OCI-LY7 (cell line): ENCODE data around the gene MEIS2. TPM values are rescaled to one million over a fixed set of nuclear protein-coding genes. Genes with fewer than 3 reads are reported as not detected.

Experiments used
- BruUV-seq: library from RNA; stranded (reverse); fragments of 400-500 nt; replicated peaks from 2 replicates; lab custom pipeline; 2021; lab: Mats Ljungman, UMichigan
- CTCF ChIA-PET: fragments of 300-600 bp; sonication (Branson Sonifier 250); formaldehyde crosslinking; loops from one replicate; lab custom pipeline; 2022; ENCODE audit warnings: antibody characterized with exemption; ENCODE audit not compliant: unreplicated experiment; lab: Charles Lee
- POLR2A ChIA-PET: fragments of 300-600 bp; sonication (Branson Sonifier 250); formaldehyde crosslinking; loops from one replicate; lab custom pipeline; 2022; ENCODE audit warnings: antibody characterized with exemption; lab: Charles Lee
- DNase-seq: peaks from one replicate; pipeline ENCODE4 v3.0.0-alpha.2; 2015; ENCODE audit warnings: low spot score
- H2AFZ ChIP-seq: fragments of 200-600 bp; sonication (generic), shearing (Covaris generic); 2 replicates; pipeline ENCODE4 v1.6.1; 2014; ENCODE audit warnings: mild to moderate bottlenecking, antibody characterized with exemption, low read length, moderate library complexity
- H3K27ac ChIP-seq: fragments of 200-600 bp; sonication (generic); 2 replicates; pipeline ENCODE4 v1.5.1; 2014; ENCODE audit warnings: mixed run types, low read depth, mild to moderate bottlenecking, moderate library complexity, low read length, inconsistent platforms; ENCODE audit not compliant: poor library complexity, severe bottlenecking
- H3K36me3 ChIP-seq: fragments of 200-600 bp; sonication (generic); 2 replicates; pipeline ENCODE4 v1.6.1; 2014; ENCODE audit warnings: mild to moderate bottlenecking, antibody characterized with exemption, low read length, moderate library complexity, mixed read lengths; ENCODE audit not compliant: insufficient read depth
- H3K4me1 ChIP-seq: fragments of 200-600 bp; sonication (generic); 2 replicates; pipeline ENCODE4 v1.5.1; 2014; ENCODE audit warnings: mild to moderate bottlenecking, low read length; ENCODE audit not compliant: insufficient read depth, poor library complexity, severe bottlenecking
- H3K4me2 ChIP-seq: fragments of 200-600 bp; sonication (generic); 2 replicates; pipeline ENCODE4 v1.6.1; 2014; ENCODE audit warnings: mild to moderate bottlenecking, low read length
- H3K4me3 ChIP-seq: fragments of 200-600 bp; sonication (generic); 2 replicates; pipeline ENCODE4 v1.5.1; 2014; ENCODE audit warnings: mild to moderate bottlenecking, low read depth, low read length; ENCODE audit not compliant: poor library complexity, severe bottlenecking
- H3K79me2 ChIP-seq: fragments of 200-600 bp; sonication (generic); 2 replicates; pipeline ENCODE4 v1.6.1; 2016; ENCODE audit warnings: low read depth, mild to moderate bottlenecking, low read length, moderate library complexity, mixed read lengths; ENCODE audit not compliant: insufficient read depth
- H3K9me2 ChIP-seq: fragments of 200-600 bp; sonication (generic); 2 replicates; pipeline ENCODE4 v1.6.1; 2016; ENCODE audit warnings: mild to moderate bottlenecking, low read length, mixed read lengths; ENCODE audit not compliant: insufficient read depth
- H3K9me3 ChIP-seq: fragments of 200-600 bp; sonication (generic); 2 replicates; pipeline ENCODE4 v1.6.1; 2014; ENCODE audit warnings: mild to moderate bottlenecking, mixed run types, low read length, mixed read lengths
- H4K20me1 ChIP-seq: fragments of 200-600 bp; sonication (generic); 2 replicates; pipeline ENCODE4 v1.6.1; 2014; ENCODE audit warnings: mild to moderate bottlenecking, antibody characterized with exemption, low read length, moderate library complexity, mixed read lengths; ENCODE audit not compliant: insufficient read depth
- EZH2phosphoT487 ChIP-seq: fragments of 200-600 bp; sonication (generic); IDR thresholded peaks from 2 replicates; pipeline ENCODE4 v1.6.1; 2018; ENCODE audit warnings: low read depth, borderline replicate concordance, mild to moderate bottlenecking, mixed run types, antibody characterized with exemption, low read length, moderate library complexity, mixed read lengths
- intact Hi-C: fragments of 100-400 bp; cut with micrococcal nuclease; formaldehyde crosslinking; loops from one replicate; pipeline ENCODE4 v1.10.0; 2022; ENCODE audit not compliant: unreplicated experiment
- total RNA-seq, 2 experiments: library from RNA; depleted of rRNA in 1 of 2; stranded (reverse); fragments of >200 nt in 1 of 2; shearing (Covaris generic) in 1 of 2; gene quantifications; 2 replicates each; pipeline ENCODE4 v1.2.3, GENCODE V29; 2014 to 2022
- TF ChIP-seq, protein P1 (sequence below): fragments of 200-600 bp; sonication (generic); conservative IDR thresholded peaks from 2 replicates; pipeline ENCODE4 v1.5.1; 2014; ENCODE audit warnings: mild to moderate bottlenecking, antibody characterized with exemption, low read length, moderate library complexity, mixed read lengths

MEIS2 gene
- total RNA-seq, 2 experiments from 2014 or later = 31.0 to 35.8 TPM

DNA sequence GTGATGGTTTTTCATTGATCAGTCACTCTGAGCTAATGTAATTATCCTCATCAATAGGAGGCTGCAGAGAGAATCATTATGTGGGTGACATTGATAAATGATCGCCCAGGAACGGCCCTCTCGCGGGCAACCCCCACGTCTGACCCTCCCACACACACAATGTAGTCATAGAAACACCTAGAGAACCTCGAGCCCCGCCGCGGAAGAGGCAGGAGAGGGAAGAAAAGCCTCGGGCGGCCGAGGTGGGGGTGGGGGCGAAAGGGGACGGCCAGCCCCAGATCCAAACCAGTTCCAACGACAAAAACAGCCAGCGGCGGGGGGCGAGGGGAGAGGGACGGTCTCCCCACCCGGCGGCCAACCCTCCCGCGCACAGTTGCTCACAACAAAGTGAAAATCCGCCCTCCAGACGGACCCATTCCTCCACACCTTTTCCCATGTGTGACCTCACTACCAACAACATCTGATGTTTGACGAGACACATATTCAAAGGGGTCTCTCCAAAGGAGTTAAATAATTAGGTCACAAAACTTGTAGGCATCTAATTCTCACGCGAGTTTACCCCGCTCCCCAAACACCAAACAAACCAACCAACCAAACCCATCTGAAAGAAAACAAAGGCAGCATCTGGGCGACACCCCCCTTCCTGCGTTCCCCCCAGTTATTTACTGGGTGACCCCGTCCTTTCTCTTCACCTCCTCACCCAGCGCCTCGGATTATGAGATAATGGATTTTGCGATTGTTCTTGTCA, 213.0 kb downstream of the MEIS2 start:
- Histone ChIP-seq H3K27ac (no peak overlapping the region), H4K20me1 (no peaks in the 10 kb centered on the region), H3K4me1 (no peaks in the 10 kb centered on the region), H3K9me3 (no peaks in the 10 kb centered on the region), H3K4me2 (no peak overlapping the region), H3K9me2 (no peaks in the 10 kb centered on the region), H3K79me2 (no peaks in the 10 kb centered on the region), H3K36me3 (0 out of 2 replicates have a peak, but pooled peaks cover 3% of the 10 kb centered on the region), H2AFZ (no peak overlapping the region), H3K4me3 (no peak overlapping the region)
- no TSS peak for BruUV-seq
- intact Hi-C loops = no loop called here
- POLR2A ChIA-PET = no interaction called here
- CTCF ChIA-PET = no interaction called here
- no peak for DNase-seq
- no peak for TF ChIP-seq EZH2phosphoT487
- TF ChIP-seq, protein P1, sequence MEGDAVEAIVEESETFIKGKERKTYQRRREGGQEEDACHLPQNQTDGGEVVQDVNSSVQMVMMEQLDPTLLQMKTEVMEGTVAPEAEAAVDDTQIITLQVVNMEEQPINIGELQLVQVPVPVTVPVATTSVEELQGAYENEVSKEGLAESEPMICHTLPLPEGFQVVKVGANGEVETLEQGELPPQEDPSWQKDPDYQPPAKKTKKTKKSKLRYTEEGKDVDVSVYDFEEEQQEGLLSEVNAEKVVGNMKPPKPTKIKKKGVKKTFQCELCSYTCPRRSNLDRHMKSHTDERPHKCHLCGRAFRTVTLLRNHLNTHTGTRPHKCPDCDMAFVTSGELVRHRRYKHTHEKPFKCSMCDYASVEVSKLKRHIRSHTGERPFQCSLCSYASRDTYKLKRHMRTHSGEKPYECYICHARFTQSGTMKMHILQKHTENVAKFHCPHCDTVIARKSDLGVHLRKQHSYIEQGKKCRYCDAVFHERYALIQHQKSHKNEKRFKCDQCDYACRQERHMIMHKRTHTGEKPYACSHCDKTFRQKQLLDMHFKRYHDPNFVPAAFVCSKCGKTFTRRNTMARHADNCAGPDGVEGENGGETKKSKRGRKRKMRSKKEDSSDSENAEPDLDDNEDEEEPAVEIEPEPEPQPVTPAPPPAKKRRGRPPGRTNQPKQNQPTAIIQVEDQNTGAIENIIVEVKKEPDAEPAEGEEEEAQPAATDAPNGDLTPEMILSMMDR = no peak

DNA sequence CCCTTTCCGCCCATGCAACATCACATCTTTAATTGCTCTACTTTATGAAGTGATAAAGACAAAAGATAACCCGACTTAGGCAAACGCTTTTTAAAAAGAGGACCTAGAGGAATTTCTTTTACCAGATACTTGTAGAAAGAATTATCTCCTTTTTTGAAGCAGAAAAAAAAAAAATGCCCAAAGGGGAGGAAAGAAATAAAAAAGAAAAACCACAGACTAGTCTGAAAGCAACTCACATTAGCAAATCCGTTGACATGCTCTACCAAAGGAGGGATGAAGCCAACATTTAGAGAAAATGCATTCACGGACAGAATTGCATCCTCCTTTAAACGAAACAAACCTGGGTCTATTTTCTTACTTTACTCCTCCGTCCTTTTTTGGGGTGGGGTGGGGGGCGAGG, 213.6 kb downstream of the MEIS2 start:
- H3K4me3 ChIP-seq = no peak overlapping the region
- H3K36me3 ChIP-seq = no peaks in the 10 kb centered on the region
- H3K9me3 ChIP-seq = no peaks in the 10 kb centered on the region
- DNase-seq = no peak
- H2AFZ ChIP-seq = no peak overlapping the region
- no peak overlapping the region for H3K27ac ChIP-seq
- TF ChIP-seq, protein P1 = no peak
- no peak for TF ChIP-seq EZH2phosphoT487
- POLR2A ChIA-PET = no interaction called here
- no peaks in the 10 kb centered on the region for H3K4me1 ChIP-seq
- no peaks in the 10 kb centered on the region for H3K79me2 ChIP-seq
- intact Hi-C loops = no loop called here
- no peaks in the 10 kb centered on the region for H4K20me1 ChIP-seq
- no TSS peak for BruUV-seq
- no peaks in the 10 kb centered on the region for H3K9me2 ChIP-seq
- no peak overlapping the region for H3K4me2 ChIP-seq
- CTCF ChIA-PET = no interaction called here

DNA sequence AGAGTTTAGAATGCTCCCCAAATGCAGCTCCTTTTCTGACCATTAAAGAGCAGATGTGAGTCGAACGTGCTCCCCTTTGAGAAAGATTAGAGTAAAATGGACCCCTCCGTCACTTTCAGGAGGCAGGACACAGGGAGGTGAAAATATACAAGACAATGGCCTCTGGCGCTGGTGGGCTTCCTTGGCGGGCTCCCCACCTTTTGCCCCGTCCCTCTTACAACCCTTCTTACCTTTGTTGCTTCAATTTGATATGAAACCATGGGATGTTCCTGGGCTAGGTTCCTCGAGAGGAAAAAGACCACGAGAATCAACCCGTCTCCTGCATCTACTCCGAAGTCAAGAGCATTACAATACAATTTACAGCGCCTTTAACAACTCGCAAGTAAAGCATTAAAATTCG, 214.2 kb downstream of the MEIS2 start:
- no peak for TF ChIP-seq EZH2phosphoT487
- TF ChIP-seq, protein P1 = no peak
- BruUV-seq = no TSS peak
- no peak for DNase-seq

More for the DNA sequence above, 214.2 kb downstream of the MEIS2 start:
- intact Hi-C loops = no loop called here
- Histone ChIP-seq H3K4me3 (no peak overlapping the region), H2AFZ (no peak overlapping the region), H3K4me2 (no peak overlapping the region), H3K79me2 (no peaks in the 10 kb centered on the region), H3K36me3 (no peaks in the 10 kb centered on the region), H3K9me3 (no peaks in the 10 kb centered on the region), H3K4me1 (no peaks in the 10 kb centered on the region), H3K27ac (no peak overlapping the region), H3K9me2 (no peaks in the 10 kb centered on the region), H4K20me1 (no peaks in the 10 kb centered on the region)
- ChIA-PET POLR2A (no interaction called here), CTCF (no interaction called here)
